LNCAP (cell line): ENCODE results near the gene GLCE.
A peak's percentile ranks its signal among the peaks of the same experiment; 100 is the strongest.

ENCODE experiments used
- CTCF ChIP-seq: fragments of 450-650 bp; IDR thresholded peaks from 2 replicates; pipeline ENCODE4 v1.5.1; 2017; ENCODE audit warnings: mild to moderate bottlenecking

The GLCE gene

GRCh38 chr15:69219690-69220089 lies 59.3 kb downstream of the GLCE start:
- no peak for TF ChIP-seq CTCF

GRCh38 chr15:69222002-69222474 lies 61.6 kb downstream of the GLCE start:
- no peak for TF ChIP-seq CTCF

- TF ChIP-seq CTCF, result no peak
Observed at GRCh38 chr15:69223083-69223813, 62.8 kb downstream of the GLCE start.

GRCh38 chr15:69224383-69224782 lies 63.9 kb downstream of the GLCE start:
- TF ChIP-seq CTCF, result no peak

GRCh38 chr15:69225355-69226022 lies 65.1 kb downstream of the GLCE start:
- peak; percentile 37; the same call in 1 of the 2 replicates for TF ChIP-seq CTCF

- no peak; the same call in 1 of the 2 replicates for TF ChIP-seq CTCF
Observed at GRCh38 chr15:69226023-69226355, 65.6 kb downstream of the GLCE start.

GRCh38 chr15:69232144-69232543 lies 71.7 kb downstream of the GLCE start:
- TF ChIP-seq CTCF, result no peak
